PC-3 (cell line): Measurements from ENCODE around the gene PPFIBP1. TPM values are rescaled to one million over a fixed set of nuclear protein-coding genes. Genes with fewer than 3 reads are reported as not detected.
"Not testable (repeated sequence)": the region's sequence is repeated elsewhere in the genome, so short reads cannot be mapped to it uniquely, and the experiment has no call there.

ENCODE experiments used
- ATAC-seq: fragments of 200-7000 bp; cut with Tn5 transposase; 2 replicates; pipeline ENCODE4 v1.9.1; 2020; ENCODE audit warnings: mild to moderate bottlenecking, moderate library complexity
- BruUV-seq: library from RNA; stranded (reverse); fragments of 400-500 nt; replicated peaks from 2 replicates; lab custom pipeline; 2021; lab: Mats Ljungman, UMichigan
- CTCF ChIA-PET: fragments of 300-600 bp; sonication (Branson Sonifier 250); formaldehyde crosslinking; loops from one replicate; lab custom pipeline; 2022; ENCODE audit warnings: antibody characterized with exemption; lab: Charles Lee
- POLR2A ChIA-PET: fragments of 300-600 bp; sonication (Branson Sonifier 250); formaldehyde crosslinking; loops from one replicate; lab custom pipeline; 2022; ENCODE audit warnings: antibody characterized with exemption; ENCODE audit not compliant: unreplicated experiment; lab: Charles Lee
- DNase-seq: peaks from one replicate; pipeline ENCODE4 v3.0.0-alpha.2; 2015
- H2AFZ ChIP-seq: fragments of 300-600 bp; sonication (generic); 2 replicates; pipeline ENCODE4 v1.6.0; 2016; ENCODE audit warnings: antibody characterized with exemption, low read length
- H3F3A ChIP-seq: fragments of 300-600 bp; sonication (generic); one replicate; pipeline ENCODE4 v1.6.0; 2017; ENCODE audit warnings: antibody characterized with exemption, low read length, control low read depth, mild to moderate bottlenecking; ENCODE audit not compliant: unreplicated experiment
- H3K27ac ChIP-seq: fragments of 300-600 bp; sonication (generic); 2 replicates; pipeline ENCODE4 v1.5.1; 2016; ENCODE audit warnings: mild to moderate bottlenecking, low read length
- H3K27me3 ChIP-seq: fragments of 300-600 bp; sonication (generic); 2 replicates; pipeline ENCODE4 v1.6.1; 2016; ENCODE audit warnings: low read length, mixed read lengths
- H3K36me3 ChIP-seq: fragments of 300-600 bp; sonication (generic); 2 replicates; pipeline ENCODE4 v1.6.1; 2016; ENCODE audit warnings: low read depth, mixed run types, low read length, mixed read lengths
- H3K4me1 ChIP-seq: fragments of 300-600 bp; sonication (generic); 2 replicates; pipeline ENCODE4 v1.5.1; 2016; ENCODE audit warnings: low read length; ENCODE audit not compliant: insufficient read depth
- H3K4me2 ChIP-seq: fragments of 300-600 bp; sonication (generic); 2 replicates; pipeline ENCODE4 v1.6.0; 2016; ENCODE audit warnings: low read length
- H3K4me3 ChIP-seq: fragments of 300-600 bp; sonication (generic); 2 replicates; pipeline ENCODE4 v1.5.1; 2016; ENCODE audit warnings: mild to moderate bottlenecking, low read length, mixed read lengths
- H3K79me2 ChIP-seq: fragments of 300-600 bp; sonication (generic); 2 replicates; pipeline ENCODE4 v1.6.1; 2017; ENCODE audit warnings: low read length, mixed read lengths
- H3K9ac ChIP-seq: fragments of 300-600 bp; sonication (generic); 2 replicates; pipeline ENCODE4 v1.6.0; 2016; ENCODE audit warnings: mild to moderate bottlenecking, low read length
- H3K9me2 ChIP-seq: fragments of 300-600 bp; sonication (generic); replicated peaks from 2 replicates; pipeline ENCODE4 v1.6.1; 2016; ENCODE audit warnings: mixed run types, low read length, mixed read lengths
- H3K9me3 ChIP-seq: fragments of 300-600 bp; sonication (generic); 2 replicates; pipeline ENCODE4 v1.6.1; 2016; ENCODE audit warnings: low read length, mixed read lengths
- H4K20me1 ChIP-seq: fragments of 300-600 bp; sonication (generic); 2 replicates; pipeline ENCODE4 v1.6.1; 2016; ENCODE audit warnings: low read length, mixed read lengths
- CTCF ChIP-seq: fragments of 300-600 bp; sonication (generic); conservative IDR thresholded peaks from 2 replicates; pipeline ENCODE4 v1.5.1; 2017; ENCODE audit warnings: antibody characterized with exemption, low read depth, mild to moderate bottlenecking, low read length
- EZH2 ChIP-seq: fragments of 300-600 bp; sonication (generic); IDR thresholded peaks from one replicate; pipeline ENCODE4 v1.6.1; 2017; ENCODE audit warnings: antibody characterized with exemption, mild to moderate bottlenecking, low read length; ENCODE audit not compliant: unreplicated experiment
- EZH2phosphoT487 ChIP-seq: fragments of 300-600 bp; sonication (generic); IDR thresholded peaks from 2 replicates; pipeline ENCODE4 v1.6.1; 2018; ENCODE audit warnings: mild to moderate bottlenecking, antibody characterized with exemption, low read length, borderline replicate concordance
- intact Hi-C: fragments of 100-400 bp; cut with micrococcal nuclease; formaldehyde crosslinking; loops from 2 replicates; pipeline ENCODE4 v1.9.0; 2023
- total RNA-seq: library from RNA; depleted of rRNA; stranded (reverse); fragments of >200 nt; gene quantifications from 2 replicates; pipeline ENCODE4 v1.2.3, GENCODE V29; 2014

Gene PPFIBP1
- total RNA-seq, 1 experiment from 2014 or later, result 56.9 TPM

GRCh38 chr12:27578689-27579372, 54.8 kb downstream of the PPFIBP1 start:
- H3K9me3 ChIP-seq, result no peaks in the 10 kb centered on the region

GRCh38 chr12:27580561-27581330, 56.7 kb downstream of the PPFIBP1 start:
- Histone ChIP-seq H3K4me1 (peaks cover 22% of the 10 kb centered on the region), H3K4me3 (no peak overlapping the region), H3K9me3 (no peaks in the 10 kb centered on the region), H3K79me2 (peaks cover 40% of the 10 kb centered on the region), H3K9ac (no peak overlapping the region), H3K36me3 (peaks cover 14% of the 10 kb centered on the region; the same call in 1 of the 2 replicates), H2AFZ (no peak overlapping the region), H3K27ac (no peak overlapping the region), H4K20me1 (no peaks in the 10 kb centered on the region), H3K9me2 (no peaks in the 10 kb centered on the region), H3K4me2 (no peak overlapping the region), H3F3A (no peaks in the 10 kb centered on the region), H3K27me3 (no peaks in the 10 kb centered on the region)
- TF ChIP-seq EZH2phosphoT487 (no peak), CTCF (no peak), EZH2 (no peak)
- BruUV-seq, result no TSS peak
- intact Hi-C loops, result no loop called here
- DNase-seq (no peak), ATAC-seq (no peak)
- CTCF ChIA-PET, result no interaction called here
- POLR2A ChIA-PET, result no interaction called here

More at GRCh38 chr12:27578689-27579372, 54.8 kb downstream of the PPFIBP1 start:
- Histone ChIP-seq H3K27me3 (no peaks in the 10 kb centered on the region), H3K27ac (no peak overlapping the region), H4K20me1 (no peaks in the 10 kb centered on the region), H3K36me3 (peaks cover 7% of the 10 kb centered on the region; the same call in 1 of the 2 replicates), H3K79me2 (peaks cover 42% of the 10 kb centered on the region), H3K4me1 (peaks cover 39% of the 10 kb centered on the region), H2AFZ (no peak overlapping the region), H3K4me2 (no peak overlapping the region), H3K4me3 (no peak overlapping the region), H3K9ac (no peak overlapping the region), H3F3A (peaks cover 10% of the 10 kb centered on the region), H3K9me2 (no peaks in the 10 kb centered on the region)
- DNase-seq (no peak), ATAC-seq (no peak)
- ChIA-PET POLR2A (interaction anchor here (0.5 kb wide), 1 partner anchor 55 kb away, joined by 3 read pairs; the partner anchor contains the start of gene PPFIBP1), CTCF (no interaction called here)
- no peak for TF ChIP-seq EZH2
- no peak for TF ChIP-seq CTCF
- no peak for TF ChIP-seq EZH2phosphoT487
- intact Hi-C loops, result no loop called here
- BruUV-seq, result no TSS peak

DNA sequence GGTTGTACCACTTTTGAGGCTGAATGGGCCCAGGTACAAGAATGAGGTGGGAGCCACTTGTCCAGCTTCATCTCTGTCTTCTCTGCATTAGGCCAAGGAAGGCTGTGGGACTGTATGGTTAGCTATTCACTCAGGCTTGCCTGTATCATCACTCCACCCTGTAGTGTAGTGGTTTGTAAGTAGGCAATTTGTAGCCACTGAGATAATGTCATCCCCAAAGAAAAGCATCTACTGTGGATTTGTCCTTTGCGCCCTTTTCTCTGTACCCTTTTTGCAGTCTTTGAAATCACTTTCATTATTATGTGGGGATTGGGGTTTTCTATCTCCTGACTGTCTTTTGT, 57.3 kb downstream of the PPFIBP1 start:
- H3F3A ChIP-seq, BruUV-seq, ATAC-seq, H3K9me3 ChIP-seq, intact Hi-C loops, POLR2A ChIA-PET, CTCF ChIA-PET, H3K9me2 ChIP-seq, H3K4me2 ChIP-seq, H3K27ac ChIP-seq, H2AFZ ChIP-seq, H4K20me1 ChIP-seq, H3K9ac ChIP-seq, H3K4me3 ChIP-seq, H3K27me3 ChIP-seq, DNase-seq: not testable (repeated sequence)
- peaks cover 14% of the 10 kb centered on the region; the same call in 1 of the 2 replicates for H3K36me3 ChIP-seq
- H3K79me2 ChIP-seq, result peaks cover 35% of the 10 kb centered on the region
- H3K4me1 ChIP-seq, result peaks cover 16% of the 10 kb centered on the region

GRCh38 chr12:27581833-27582232, 57.8 kb downstream of the PPFIBP1 start:
- POLR2A ChIA-PET, H3K9me2 ChIP-seq, DNase-seq, H3K9me3 ChIP-seq, H2AFZ ChIP-seq, H3K9ac ChIP-seq, ATAC-seq, BruUV-seq, H3K27ac ChIP-seq, H3K4me3 ChIP-seq, H3F3A ChIP-seq, H3K4me2 ChIP-seq, CTCF ChIA-PET, H3K27me3 ChIP-seq, intact Hi-C loops, H4K20me1 ChIP-seq: not testable (repeated sequence)
- peaks cover 12% of the 10 kb centered on the region; the same call in 1 of the 2 replicates for H3K4me1 ChIP-seq
- peaks cover 14% of the 10 kb centered on the region; the same call in 1 of the 2 replicates for H3K36me3 ChIP-seq
- H3K79me2 ChIP-seq, result peaks cover 33% of the 10 kb centered on the region
